Activated CD8-positive, alpha-beta memory T cell treated with anti-CD3 and anti-CD28 coated beads for 24 hours (primary cell): ENCODE results near the gene SDCCAG8.
"Not testable (repeated sequence)": the region's sequence is repeated elsewhere in the genome, so short reads cannot be mapped to it uniquely, and the experiment has no call there.

Experiments
- DNase-seq: peaks from one replicate; pipeline ENCODE4 v3.0.0-alpha.2; 2020

SDCCAG8 gene

GRCh38 chr1:243287123-243287460 lies 31.3 kb downstream of the SDCCAG8 start:
- no peak for DNase-seq

GRCh38 chr1:243287652-243288051 lies 31.8 kb downstream of the SDCCAG8 start:
- no peak for DNase-seq

GRCh38 chr1:243288062-243288461 lies 32.2 kb downstream of the SDCCAG8 start:
- no peak for DNase-seq

- no peak for DNase-seq
These were observed 35.5 kb downstream of the SDCCAG8 start for GRCh38 chr1:243291292-243291691.

DNA sequence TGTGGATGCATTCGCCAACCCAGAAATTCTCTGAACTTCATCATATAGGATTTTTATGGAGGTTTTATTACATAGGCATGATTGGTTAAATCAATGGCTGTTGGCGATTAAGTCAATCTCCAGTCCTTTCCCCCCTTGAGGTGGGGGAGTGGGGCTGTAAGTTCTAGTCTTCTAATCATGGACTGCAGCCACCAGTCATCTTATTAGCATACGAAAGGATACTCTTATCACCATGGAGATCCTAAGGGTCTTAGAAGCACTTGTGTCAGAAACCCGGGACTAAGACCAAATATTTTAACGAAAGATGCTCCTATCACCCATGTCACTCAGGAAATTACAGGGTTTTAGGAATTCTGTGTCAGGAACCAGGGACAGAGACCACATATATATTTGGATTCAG lies 36.3 kb downstream of the SDCCAG8 start:
- no peak for DNase-seq

GRCh38 chr1:243293941-243294722 lies 38.3 kb downstream of the SDCCAG8 start:
- DNase-seq: no peak

DNA sequence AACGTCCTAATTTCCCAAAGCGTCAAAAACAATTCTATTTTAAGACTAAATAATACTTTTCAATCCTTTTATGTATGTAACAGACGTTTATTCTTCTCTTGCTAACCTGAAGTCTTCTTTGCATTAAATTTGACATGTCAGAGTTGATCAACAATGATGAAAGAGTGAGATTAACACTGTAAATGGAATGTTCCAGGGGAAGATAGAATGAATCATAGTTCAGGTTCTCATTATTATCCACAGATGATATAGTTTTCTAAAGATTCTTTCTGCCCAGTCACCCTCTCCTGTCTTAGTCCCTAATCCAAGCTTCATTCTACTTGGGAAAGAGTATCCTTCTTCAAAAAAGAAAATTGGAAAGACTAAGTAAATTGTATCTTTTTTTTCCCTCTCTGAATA lies 38.9 kb downstream of the SDCCAG8 start:
- DNase-seq: no peak

GRCh38 chr1:243299069-243299468 lies 43.2 kb downstream of the SDCCAG8 start:
- DNase-seq: no peak

GRCh38 chr1:243301059-243301458 lies 45.2 kb downstream of the SDCCAG8 start:
- no peak for DNase-seq

GRCh38 chr1:243311809-243312208 lies 56.0 kb downstream of the SDCCAG8 start:
- no peak for DNase-seq

GRCh38 chr1:243312952-243313634 lies 57.3 kb downstream of the SDCCAG8 start:
- no peak for DNase-seq

- DNase-seq: no peak
These were observed 58.0 kb downstream of the SDCCAG8 start for GRCh38 chr1:243313635-243314536.

DNA sequence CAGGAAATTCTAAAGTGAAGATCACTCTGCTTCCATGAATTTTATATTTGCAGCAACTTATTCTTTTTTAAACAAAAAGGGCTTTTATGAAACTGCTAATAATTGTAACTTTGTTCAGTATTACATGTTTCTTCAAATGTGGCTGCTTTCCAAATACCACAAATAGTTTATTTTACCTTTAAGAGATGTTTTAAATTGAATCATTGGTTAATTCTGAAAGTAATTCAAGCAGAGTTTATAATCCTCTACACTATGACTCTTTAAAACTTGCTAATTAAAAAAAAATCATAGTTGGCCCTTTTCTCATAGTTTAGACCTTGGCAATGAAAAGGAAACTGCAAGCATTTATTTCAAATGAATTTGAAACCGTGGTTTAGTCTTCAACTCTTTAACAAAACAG lies 59.6 kb downstream of the SDCCAG8 start:
- DNase-seq: no peak

- DNase-seq: no peak
These were observed 60.1 kb downstream of the SDCCAG8 start for GRCh38 chr1:243315893-243316292.

DNA sequence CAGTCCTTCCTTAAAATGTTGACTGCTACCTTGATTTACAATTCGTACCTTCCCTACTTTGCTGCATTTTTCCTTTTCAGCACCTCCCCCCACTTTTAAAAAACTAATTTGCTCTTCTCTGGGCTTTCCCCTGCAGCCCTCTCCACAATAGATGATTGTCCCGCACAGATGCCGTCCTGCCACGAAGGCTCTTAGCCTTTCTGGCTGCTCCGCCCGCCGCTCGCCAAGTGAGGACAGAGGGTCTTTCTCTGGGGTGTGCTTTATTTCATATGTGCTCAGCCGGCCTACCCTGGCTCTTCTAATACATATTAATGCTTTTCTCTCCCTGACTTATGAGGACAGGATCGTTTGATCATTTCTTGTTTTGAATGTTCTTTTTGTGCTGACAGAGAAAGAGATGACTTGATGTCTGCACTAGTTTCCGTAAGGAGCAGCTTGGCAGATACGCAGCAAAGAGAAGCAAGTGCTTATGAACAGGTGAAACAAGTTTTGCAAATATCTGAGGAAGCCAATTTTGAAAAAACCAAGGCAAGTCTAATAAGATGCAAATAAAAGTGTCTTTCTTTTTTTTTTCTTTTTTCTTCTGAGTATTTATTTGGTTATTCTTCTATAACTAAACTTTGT lies 60.6 kb downstream of the SDCCAG8 start:
- no peak for DNase-seq

GRCh38 chr1:243320224-243320623 lies 64.4 kb downstream of the SDCCAG8 start:
- no peak for DNase-seq

- DNase-seq: no peak
These were observed 66.5 kb downstream of the SDCCAG8 start for GRCh38 chr1:243322326-243322725.

DNA sequence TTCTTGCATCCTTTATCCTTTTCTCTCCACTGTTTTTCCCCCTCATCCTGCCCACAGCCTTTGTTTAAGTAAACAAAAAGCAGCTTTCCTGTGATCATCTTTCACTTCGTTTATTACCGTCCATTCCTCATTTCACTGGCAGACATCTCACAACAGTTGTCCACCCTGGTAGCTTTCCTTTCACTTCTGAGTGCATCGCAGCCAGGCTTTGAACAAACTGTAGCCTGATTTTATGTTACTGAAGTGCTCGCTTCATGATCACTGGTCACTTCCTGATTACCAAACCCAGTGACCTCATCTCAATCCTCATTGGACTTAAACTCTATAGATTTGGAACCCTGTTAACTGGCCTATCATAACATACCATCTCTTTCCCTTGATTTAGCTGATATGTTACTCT lies 67.7 kb downstream of the SDCCAG8 start:
- no peak for DNase-seq

DNA sequence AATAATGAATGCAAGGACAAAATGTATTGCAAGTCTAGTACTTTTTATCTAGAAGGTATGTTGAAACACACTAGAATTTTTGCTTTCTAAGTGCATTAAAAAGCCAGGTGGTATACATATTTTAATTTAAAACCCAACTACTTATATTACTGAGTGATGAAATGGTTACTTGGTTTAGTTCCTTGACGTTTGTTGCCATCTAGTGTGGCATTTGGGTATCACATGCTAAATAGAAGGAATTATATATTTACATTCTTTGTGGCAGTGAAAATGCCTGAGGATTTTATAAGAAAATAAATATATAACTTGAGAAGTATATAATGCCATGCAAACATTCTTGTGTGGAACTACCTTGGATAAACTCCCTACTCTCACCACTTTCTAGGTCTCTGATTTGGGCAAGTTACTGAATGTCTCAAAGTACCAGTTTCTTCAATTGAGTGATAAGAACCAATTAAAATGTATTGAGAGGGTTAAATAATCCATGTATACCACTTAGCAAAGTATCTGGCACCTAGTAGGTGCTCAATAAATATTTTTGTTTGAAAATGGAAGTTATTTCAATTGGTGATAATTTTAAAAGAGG lies 69.6 kb downstream of the SDCCAG8 start:
- DNase-seq: no peak

GRCh38 chr1:243332440-243332839 lies 76.6 kb downstream of the SDCCAG8 start:
- no peak for DNase-seq

GRCh38 chr1:243335292-243335691 lies 79.5 kb downstream of the SDCCAG8 start:
- no peak for DNase-seq

DNA sequence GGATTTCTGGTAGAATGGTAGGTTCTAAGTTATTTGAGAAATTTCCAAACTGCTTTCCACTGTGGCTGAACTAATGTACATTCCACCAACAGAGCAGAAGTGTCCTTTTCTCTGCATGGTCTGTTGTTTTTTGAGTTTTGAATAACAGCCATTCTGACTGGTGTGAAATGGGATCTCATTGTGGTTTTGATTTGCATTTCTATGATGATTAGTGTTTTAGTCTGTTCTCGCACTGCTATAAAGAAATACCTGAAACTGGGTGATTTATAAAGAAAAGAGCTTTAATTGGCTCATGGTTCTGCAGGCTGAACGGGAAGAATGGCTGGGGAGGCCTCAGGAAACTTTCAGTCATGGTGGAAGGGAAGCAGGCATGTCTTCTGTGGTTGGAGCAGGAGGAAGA lies 80.3 kb downstream of the SDCCAG8 start:
- DNase-seq: no peak

GRCh38 chr1:243338848-243339247 lies 83.0 kb downstream of the SDCCAG8 start:
- not testable (repeated sequence) for DNase-seq
